Lower leg skin (tissue), 4 donors: ENCODE data around the gene STPG1. TPM values are rescaled to one million over a fixed set of nuclear protein-coding genes. Genes with fewer than 3 reads are reported as not detected.

Experiments used
- DNase-seq, 2 donors: peaks; one replicate each; pipeline ENCODE4 v3.0.0-alpha.2; 2019; ENCODE audit warnings: low spot score in 2 of 2
- H3K4me3 ChIP-seq: fragments of 200-600 bp; sonication (generic); 2 replicates; pipeline ENCODE4 v1.5.1; 2017; ENCODE audit warnings: mild to moderate bottlenecking, low read depth; ENCODE audit not compliant: poor library complexity, severe bottlenecking
- POLR2A ChIP-seq, 2 donors: fragments of 450-650 bp; IDR thresholded peaks; one replicate each; pipeline ENCODE4 v1.6.1; 2016 to 2017; ENCODE audit warnings: antibody characterized with exemption in 2 of 2, mild to moderate bottlenecking in 1 of 2, moderate library complexity in 1 of 2
- WGBS, 2 donors: methylation state at CpG; one replicate each; pipeline ENCODE4 v1.1.5; 2018; 5-methylcytosine and 5-hydroxymethylcytosine counted together
- intact Hi-C: fragments of 100-400 bp; cut with DNase I; formaldehyde crosslinking; loops from one replicate; pipeline ENCODE4 v1.15.0; 2023; ENCODE audit warnings: low total_unique reads
- total RNA-seq, 4 donors: library from RNA; depleted of rRNA; stranded (reverse); fragments of >200 nt; gene quantifications; one replicate each; pipeline ENCODE4 v1.1.0, GENCODE V29; 2016
- TF ChIP-seq, protein P1 (sequence below), 3 donors: fragments of 450-650 bp; IDR thresholded peaks; one replicate each; pipeline ENCODE4 v1.5.1; 2016; ENCODE audit warnings: antibody characterized with exemption in 3 of 3, mild to moderate bottlenecking in 3 of 3, moderate library complexity in 2 of 3

The STPG1 gene
- total RNA-seq, 4 donors from 2014 or later: 3.6 to 8.5 (median 6.4) TPM

GRCh38 chr1:24353292-24353891, 60.2 kb downstream of the STPG1 start:
- no peak for DNase-seq
- intact Hi-C loops: no loop called here

GRCh38 chr1:24351918-24352627, 61.5 kb downstream of the STPG1 start:
- WGBS, 2 donors: 84 to 88% methylated on average over 7 of the region's 7 CpGs
- intact Hi-C loops: no loop called here
- DNase-seq: no peak
- H3K4me3 ChIP-seq: no peak overlapping the region
- TF ChIP-seq, protein P1, sequence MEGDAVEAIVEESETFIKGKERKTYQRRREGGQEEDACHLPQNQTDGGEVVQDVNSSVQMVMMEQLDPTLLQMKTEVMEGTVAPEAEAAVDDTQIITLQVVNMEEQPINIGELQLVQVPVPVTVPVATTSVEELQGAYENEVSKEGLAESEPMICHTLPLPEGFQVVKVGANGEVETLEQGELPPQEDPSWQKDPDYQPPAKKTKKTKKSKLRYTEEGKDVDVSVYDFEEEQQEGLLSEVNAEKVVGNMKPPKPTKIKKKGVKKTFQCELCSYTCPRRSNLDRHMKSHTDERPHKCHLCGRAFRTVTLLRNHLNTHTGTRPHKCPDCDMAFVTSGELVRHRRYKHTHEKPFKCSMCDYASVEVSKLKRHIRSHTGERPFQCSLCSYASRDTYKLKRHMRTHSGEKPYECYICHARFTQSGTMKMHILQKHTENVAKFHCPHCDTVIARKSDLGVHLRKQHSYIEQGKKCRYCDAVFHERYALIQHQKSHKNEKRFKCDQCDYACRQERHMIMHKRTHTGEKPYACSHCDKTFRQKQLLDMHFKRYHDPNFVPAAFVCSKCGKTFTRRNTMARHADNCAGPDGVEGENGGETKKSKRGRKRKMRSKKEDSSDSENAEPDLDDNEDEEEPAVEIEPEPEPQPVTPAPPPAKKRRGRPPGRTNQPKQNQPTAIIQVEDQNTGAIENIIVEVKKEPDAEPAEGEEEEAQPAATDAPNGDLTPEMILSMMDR (IDR thresholded peaks at IDR 0.05): no peak
- TF ChIP-seq POLR2A (IDR thresholded peaks at IDR 0.05): no peak

More at GRCh38 chr1:24353292-24353891, 60.2 kb downstream of the STPG1 start:
- TF ChIP-seq, protein P1 (IDR thresholded peaks at IDR 0.05): no peak
- no peak for TF ChIP-seq POLR2A (IDR thresholded peaks at IDR 0.05)
- no peak overlapping the region for H3K4me3 ChIP-seq
- WGBS, 2 donors: 99% methylated on average over 4 of the region's 4 CpGs

DNA sequence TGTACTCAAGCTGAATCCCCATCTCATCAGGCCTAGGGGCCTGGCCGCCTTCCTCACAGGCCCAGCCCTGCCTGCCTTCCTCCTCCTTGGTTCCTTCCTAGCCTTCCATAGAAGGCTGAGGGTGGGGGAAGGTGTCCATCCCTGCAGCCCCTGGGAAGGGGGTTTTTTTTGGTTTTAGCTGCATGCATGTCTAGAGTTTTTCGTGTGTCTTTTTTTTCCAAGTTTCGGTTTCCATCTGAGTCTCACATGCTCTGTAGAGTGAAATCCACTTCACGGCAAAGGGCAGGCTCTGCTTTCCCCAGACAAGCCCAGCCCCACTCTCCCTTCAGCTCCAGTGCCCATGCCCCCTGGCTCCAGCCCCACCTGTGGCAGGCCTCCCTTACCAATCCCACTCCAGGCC, 62.3 kb downstream of the STPG1 start:
- DNase-seq: no peak
- intact Hi-C loops: no loop called here
- 83 to 88% methylated on average over 4 of the region's 4 CpGs for WGBS, 2 donors
- no peak for TF ChIP-seq POLR2A (IDR thresholded peaks at IDR 0.05)
- TF ChIP-seq, protein P1 (IDR thresholded peaks at IDR 0.05): no peak
- no peak overlapping the region for H3K4me3 ChIP-seq

DNA sequence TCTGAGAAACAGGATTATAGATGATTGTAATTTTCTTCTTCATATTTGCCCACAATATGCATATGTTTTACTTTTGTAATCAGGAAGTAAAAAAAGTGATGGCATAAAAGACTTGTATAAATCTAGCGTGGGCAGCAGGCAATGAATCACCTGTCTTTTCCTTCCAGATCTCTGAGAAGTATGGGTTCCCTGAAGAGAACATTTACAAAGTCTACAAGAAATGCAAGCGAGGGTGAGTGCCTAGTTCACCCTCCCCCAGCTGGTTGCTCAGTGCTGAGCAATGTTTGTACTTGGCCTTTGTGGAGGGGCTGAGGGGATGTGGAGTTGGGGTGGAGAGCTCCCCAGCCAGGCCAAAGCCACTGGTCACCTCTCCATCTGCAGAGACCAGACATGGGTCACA, 63.7 kb downstream of the STPG1 start:
- intact Hi-C loops: no loop called here
- no peak for DNase-seq
- 79 to 89% methylated on average over 2 of the region's 2 CpGs for WGBS, 2 donors
- TF ChIP-seq, protein P1 (IDR thresholded peaks at IDR 0.05): no peak
- no peak for TF ChIP-seq POLR2A (IDR thresholded peaks at IDR 0.05)
- H3K4me3 ChIP-seq: no peak overlapping the region

DNA sequence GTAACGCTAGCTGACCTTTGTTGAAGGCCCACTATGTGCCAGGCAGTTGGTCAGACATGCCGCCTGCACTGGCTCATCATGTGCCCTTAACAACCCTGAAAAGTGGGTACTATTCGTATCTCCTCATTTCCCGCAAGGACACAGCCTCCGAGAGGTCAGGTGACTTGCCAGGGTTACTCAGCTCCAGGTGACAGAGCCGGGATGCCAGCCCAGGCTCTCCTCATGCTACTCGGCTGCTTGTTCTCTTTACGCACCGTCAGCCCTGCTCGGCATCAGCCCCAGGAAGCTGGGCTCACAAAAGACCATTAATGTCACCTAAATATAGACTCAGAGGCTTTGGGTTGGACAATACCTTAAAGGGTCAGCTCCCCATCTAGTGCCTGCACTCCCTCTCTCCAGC, 65.4 kb downstream of the STPG1 start:
- no peak overlapping the region for H3K4me3 ChIP-seq
- intact Hi-C loops: no loop called here
- TF ChIP-seq POLR2A (IDR thresholded peaks at IDR 0.05): no peak
- TF ChIP-seq, protein P1 (IDR thresholded peaks at IDR 0.05): no peak
- no peak for DNase-seq
- WGBS, 2 donors: 75 to 93% methylated on average over 10 of the region's 10 CpGs
